IMR-90 (cell line): ENCODE measurements around the gene OR51B4. TPM values are rescaled to one million over a fixed set of nuclear protein-coding genes. Genes with fewer than 3 reads are reported as not detected.

ENCODE experiments used
- ATAC-seq: fragments of 200-7000 bp; cut with Tn5 transposase; 2 replicates; pipeline ENCODE4 v1.9.1; 2020; ENCODE audit warnings: low read depth, mild to moderate bottlenecking, moderate library complexity
- BruUV-seq: library from RNA; stranded (reverse); fragments of 400-500 nt; replicated peaks from 2 replicates; lab custom pipeline; 2021; lab: Mats Ljungman, UMichigan
- CTCF ChIA-PET: fragments of 300-600 bp; formaldehyde crosslinking; extraction: SDS; loops from one replicate; lab custom pipeline; 2021; ENCODE audit warnings: antibody characterized with exemption; lab: Yijun Ruan, JAX
- POLR2A ChIA-PET: fragments of 300-600 bp; sonication (Branson Sonifier 250); formaldehyde crosslinking; loops from one replicate; lab custom pipeline; 2022; ENCODE audit warnings: antibody characterized with exemption; ENCODE audit not compliant: unreplicated experiment; lab: Charles Lee
- DNase-seq: peaks from one replicate; pipeline ENCODE4 v3.0.0; 2013
- H2AFZ ChIP-seq: replicated peaks from 2 replicates; pipeline ENCODE3; 2013; ENCODE audit warnings: low read length, mild to moderate bottlenecking; ENCODE audit not compliant: poor library complexity
- H2AK5ac ChIP-seq: 2 replicates; pipeline ENCODE4 v1.6.1; 2013; ENCODE audit warnings: low read depth, low read length, inconsistent platforms
- H2AK9ac ChIP-seq: replicated peaks from 2 replicates; pipeline ENCODE3; 2013; ENCODE audit warnings: mild to moderate bottlenecking, low read depth, low read length, moderate library complexity; ENCODE audit not compliant: poor library complexity
- H2BK120ac ChIP-seq: 2 replicates; pipeline ENCODE4 v1.6.1; 2013; ENCODE audit warnings: low read depth, low read length, inconsistent platforms
- H2BK15ac ChIP-seq: 3 replicates; pipeline ENCODE4 v1.6.1; 2013; ENCODE audit warnings: low read depth, low read length, inconsistent platforms
- H2BK20ac ChIP-seq: 2 replicates; pipeline ENCODE4 v1.6.1; 2013; ENCODE audit warnings: low read depth, mild to moderate bottlenecking, inconsistent platforms, low read length, moderate library complexity
- H2BK5ac ChIP-seq: 2 replicates; pipeline ENCODE4 v1.6.1; 2013; ENCODE audit warnings: mild to moderate bottlenecking, low read depth, low read length, inconsistent platforms; ENCODE audit not compliant: poor library complexity, severe bottlenecking
- H3K14ac ChIP-seq: replicated peaks from 2 replicates; pipeline ENCODE4 v1.6.1; 2013; ENCODE audit warnings: low read depth, low read length, inconsistent platforms
- H3K18ac ChIP-seq: 2 replicates; pipeline ENCODE4 v1.6.1; 2013; ENCODE audit warnings: low read depth, low read length, control low read depth
- H3K23ac ChIP-seq: 2 replicates; pipeline ENCODE4 v1.6.1; 2013; ENCODE audit warnings: low read depth, low read length, inconsistent platforms
- H3K27ac ChIP-seq: 2 replicates; pipeline ENCODE4 v1.5.1; 2013; ENCODE audit warnings: mild to moderate bottlenecking, control low read depth, low read length; ENCODE audit not compliant: insufficient read depth
- H3K27me3 ChIP-seq: 2 replicates; pipeline ENCODE4 v1.6.1; 2013; ENCODE audit warnings: low read length; ENCODE audit not compliant: control insufficient read depth, insufficient read depth
- H3K36me3 ChIP-seq: 2 replicates; pipeline ENCODE4 v1.6.1; 2013; ENCODE audit warnings: low read length, mixed read lengths; ENCODE audit not compliant: control insufficient read depth, insufficient read depth
- H3K4ac ChIP-seq: 2 replicates; pipeline ENCODE4 v1.6.1; 2013; ENCODE audit warnings: low read depth, low read length, inconsistent platforms
- H3K4me1 ChIP-seq: 2 replicates; pipeline ENCODE4 v1.6.1; 2013; ENCODE audit warnings: low read length, mixed read lengths; ENCODE audit not compliant: control insufficient read depth, insufficient read depth
- H3K4me2 ChIP-seq: 2 replicates; pipeline ENCODE4 v1.6.1; 2013; ENCODE audit warnings: low read depth, mild to moderate bottlenecking, control low read depth, low read length, moderate library complexity
- H3K4me3 ChIP-seq: 2 replicates; pipeline ENCODE4 v1.5.1; 2013; ENCODE audit warnings: low read depth, mild to moderate bottlenecking, control low read depth, low read length, moderate library complexity; ENCODE audit not compliant: insufficient read depth
- H3K56ac ChIP-seq: 2 replicates; pipeline ENCODE4 v1.6.1; 2013; ENCODE audit warnings: low read length, inconsistent platforms; ENCODE audit not compliant: insufficient read depth; ENCODE audit errors: extremely low read depth
- H3K79me1 ChIP-seq, 2 experiments: 2 replicates each; pipeline ENCODE4 v1.6.1; 2013; ENCODE audit warnings: low read length in 2 of 2, inconsistent platforms in 1 of 2, low read depth in 1 of 2
- H3K9ac ChIP-seq: 2 replicates; pipeline ENCODE4 v1.6.1; 2013; ENCODE audit warnings: low read depth, low read length, control low read depth
- H3K9me1 ChIP-seq: 2 replicates; pipeline ENCODE4 v1.6.1; 2013; ENCODE audit warnings: low read length, inconsistent platforms; ENCODE audit not compliant: insufficient read depth
- H3K9me3 ChIP-seq: 2 replicates; pipeline ENCODE4 v1.6.1; 2013; ENCODE audit warnings: low read length; ENCODE audit not compliant: control insufficient read depth, insufficient read depth
- H4K20me1 ChIP-seq: 2 replicates; pipeline ENCODE4 v1.6.1; 2013; ENCODE audit warnings: low read length, inconsistent platforms; ENCODE audit not compliant: insufficient read depth
- H4K5ac ChIP-seq: 2 replicates; pipeline ENCODE4 v1.6.1; 2013; ENCODE audit warnings: mild to moderate bottlenecking, low read depth, low read length, control low read depth
- H4K8ac ChIP-seq, 2 experiments: 2 replicates each; pipeline ENCODE4 v1.6.1; 2013; ENCODE audit warnings: low read depth in 2 of 2, low read length in 2 of 2, control low read depth in 1 of 2, inconsistent platforms in 1 of 2
- H4K91ac ChIP-seq: 2 replicates; pipeline ENCODE4 v1.6.1; 2013; ENCODE audit warnings: low read depth, low read length, inconsistent platforms; ENCODE audit not compliant: insufficient read depth
- CHD1 ChIP-seq: IDR thresholded peaks from 2 replicates; pipeline ENCODE4 v1.6.1; 2012; ENCODE audit warnings: low read depth, low read length, improper control_type of control experiment
- FOS ChIP-seq: fragments of 150-350 bp; IDR thresholded peaks from 2 replicates; pipeline ENCODE4 v1.6.1; 2016; ENCODE audit warnings: low read depth, low read length
- MAFK ChIP-seq: IDR thresholded peaks from 2 replicates; pipeline ENCODE4 v1.6.1; 2012; ENCODE audit warnings: low read depth, low read length, improper control_type of control experiment
- MAZ ChIP-seq: IDR thresholded peaks from 2 replicates; pipeline ENCODE4 v1.6.1; 2012; ENCODE audit warnings: low read depth, mild to moderate bottlenecking, low read length, improper control_type of control experiment, moderate library complexity, borderline replicate concordance
- MXI1 ChIP-seq: IDR thresholded peaks from 2 replicates; pipeline ENCODE4 v1.6.1; 2012; ENCODE audit warnings: low read depth, mild to moderate bottlenecking, low read length, moderate library complexity, borderline replicate concordance
- NFE2L2 ChIP-seq: fragments of 150-350 bp; IDR thresholded peaks from 2 replicates; pipeline ENCODE4 v1.6.1; 2016; ENCODE audit warnings: low read depth, mild to moderate bottlenecking, low read length
- POLR2A ChIP-seq: IDR thresholded peaks from 2 replicates; pipeline ENCODE4 v1.6.1; 2012; ENCODE audit warnings: mild to moderate bottlenecking, low read depth, low read length
- RAD21 ChIP-seq: IDR thresholded peaks from 2 replicates; pipeline ENCODE4 v1.6.1; 2012; ENCODE audit warnings: low read length, improper control_type of control experiment
- RCOR1 ChIP-seq: IDR thresholded peaks from 2 replicates; pipeline ENCODE4 v1.6.1; 2012; ENCODE audit warnings: mild to moderate bottlenecking, low read length, improper control_type of control experiment; ENCODE audit not compliant: insufficient replicate concordance
- RFX5 ChIP-seq: IDR thresholded peaks from 2 replicates; pipeline ENCODE4 v1.8.0; 2012; ENCODE audit warnings: low read depth, mild to moderate bottlenecking, low read length, moderate library complexity
- SMC3 ChIP-seq: fragments of 150-350 bp; IDR thresholded peaks from 2 replicates; pipeline ENCODE4 v1.6.1; 2016; ENCODE audit warnings: low read depth, mild to moderate bottlenecking, antibody characterized with exemption, low read length, moderate library complexity
- WGBS, 2 experiments: methylation state at CpG; one replicate each; pipeline versions ENCODE4 v1.1.5 to v1.1.7; 2013; ENCODE audit warnings: missing lambda C conversion rate in 2 of 2; ENCODE audit not compliant: insufficient read length in 1 of 2; ENCODE audit errors: extremely low coverage in 2 of 2; 5-methylcytosine and 5-hydroxymethylcytosine counted together
- dilution Hi-C: fragments of 300-500 bp; cut with HindIII; formaldehyde crosslinking; loops from one replicate; pipeline ENCODE4 v1.14.3; 2018; ENCODE audit warnings: low sequenced_read_pairs; ENCODE audit not compliant: unreplicated experiment
- in situ Hi-C: fragments of 300-500 bp; cut with MboI; formaldehyde crosslinking; loops from 3 replicates; pipeline ENCODE4 v1.14.3; 2019; ENCODE audit warnings: low sequenced_read_pairs, inconsistent platforms, mixed read lengths
- intact Hi-C: fragments of 100-400 bp; cut with micrococcal nuclease; formaldehyde crosslinking; loops from 2 replicates; pipeline ENCODE4 v1.10.0; 2022
- polyA plus RNA-seq, 3 experiments: library from polyadenylated mRNA; depleted of rRNA; stranded (reverse); fragments of >200 nt; gene quantifications; 2 replicates each; pipeline ENCODE4 v1.2.3, GENCODE V29; 2012; ENCODE audit warnings: low replicate concordance in 1 of 3
- total RNA-seq: library from RNA; depleted of rRNA; stranded (reverse); fragments of >200 nt; gene quantifications from 2 replicates; pipeline ENCODE4 v1.2.3, GENCODE V29; 2012
- TF ChIP-seq, protein P1 (sequence below): fragments of 150-350 bp; IDR thresholded peaks from 2 replicates; pipeline ENCODE4 v1.6.1; 2017; ENCODE audit warnings: mild to moderate bottlenecking, antibody characterized with exemption, low read length, low read depth
- TF ChIP-seq, protein P2 (sequence below): fragments of 150-350 bp; IDR thresholded peaks from 2 replicates; pipeline ENCODE4 v1.6.1; 2016; ENCODE audit warnings: low read depth, mild to moderate bottlenecking, low read length, moderate library complexity, borderline replicate concordance

OR51B4 gene
- total and polyA plus RNA-seq, 2 of the 4 experiments (the other 2 are of a cell fraction): not detected

DNA sequence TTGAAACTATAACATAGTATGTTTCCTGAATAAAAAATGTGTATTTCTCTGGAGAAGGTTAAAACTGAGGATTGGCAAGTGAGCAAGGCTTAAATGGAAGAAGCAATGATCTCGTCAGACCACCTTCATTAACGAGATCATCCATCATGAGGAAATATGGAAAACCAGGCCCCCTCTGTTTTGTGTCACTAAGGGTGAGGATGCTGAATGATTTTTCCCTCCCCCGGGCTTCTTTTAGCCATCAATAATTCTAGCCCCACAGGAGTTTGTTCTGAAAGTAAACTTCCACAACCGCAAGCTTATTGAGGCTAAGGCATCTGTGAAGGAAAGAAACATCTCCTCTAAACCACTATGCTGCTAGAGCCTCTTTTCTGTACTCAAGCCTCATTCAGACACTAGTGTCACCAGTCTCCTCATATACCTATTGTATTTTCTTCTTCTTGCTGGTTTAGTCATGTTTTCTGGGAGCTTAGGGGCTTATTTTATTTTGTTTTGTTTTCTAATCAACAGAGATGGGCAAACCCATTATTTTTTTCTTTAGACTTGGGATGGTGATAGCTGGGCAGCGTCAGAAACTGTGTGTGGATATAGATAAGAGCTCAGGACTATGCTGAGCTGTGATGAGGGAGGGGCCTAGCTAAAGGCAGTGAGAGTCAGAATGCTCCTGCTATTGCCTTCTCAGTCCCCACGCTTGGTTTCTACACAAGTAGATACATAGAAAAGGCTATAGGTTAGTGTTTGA lies 26.2 kb downstream of the OR51B4 start (continued):
- TF ChIP-seq, protein P1, sequence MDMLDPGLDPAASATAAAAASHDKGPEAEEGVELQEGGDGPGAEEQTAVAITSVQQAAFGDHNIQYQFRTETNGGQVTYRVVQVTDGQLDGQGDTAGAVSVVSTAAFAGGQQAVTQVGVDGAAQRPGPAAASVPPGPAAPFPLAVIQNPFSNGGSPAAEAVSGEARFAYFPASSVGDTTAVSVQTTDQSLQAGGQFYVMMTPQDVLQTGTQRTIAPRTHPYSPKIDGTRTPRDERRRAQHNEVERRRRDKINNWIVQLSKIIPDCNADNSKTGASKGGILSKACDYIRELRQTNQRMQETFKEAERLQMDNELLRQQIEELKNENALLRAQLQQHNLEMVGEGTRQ: no peak

DNA sequence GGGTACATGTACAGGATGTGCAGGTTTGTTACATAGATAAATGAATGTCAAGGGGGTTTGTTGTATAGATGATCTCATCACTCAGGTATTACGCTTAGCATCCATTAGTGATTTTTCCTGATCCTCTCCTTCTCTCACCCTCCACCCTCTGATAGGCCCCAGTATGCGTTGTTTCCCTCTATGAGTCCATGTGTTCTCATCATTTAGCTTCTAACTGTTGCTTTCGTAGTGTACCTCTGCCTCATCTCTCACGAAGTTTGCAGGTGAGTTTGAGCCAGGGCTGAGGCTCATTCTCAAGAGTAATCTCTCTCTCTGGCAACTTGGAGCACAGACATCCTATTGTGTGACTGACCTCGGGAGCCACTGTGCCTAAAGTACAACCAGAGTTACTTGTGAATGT lies 27.4 kb downstream of the OR51B4 start:
- Histone ChIP-seq H4K8ac (peak overlapping the region; percentile 83; a peak in 3 of 4 replicates), H2BK20ac (peak overlapping the region; percentile 95), H3K9me1 (peaks cover 3% of the 10 kb centered on the region), H2BK15ac (peak overlapping the region; percentile 93; the same call in 2 of the 3 replicates), H3K56ac (peak overlapping the region; percentile 66; the same call in 1 of the 2 replicates), H3K79me1 (no peaks in the 10 kb centered on the region), H4K5ac (peak overlapping the region; percentile 6; the same call in 1 of the 2 replicates), H3K4me1 (peaks cover 3% of the 10 kb centered on the region), H2BK5ac (no peak overlapping the region), H3K4ac (peak overlapping the region; percentile 98), H3K27me3 (no peaks in the 10 kb centered on the region), H2BK120ac (peak overlapping the region; percentile 97), H3K4me3 (no peak overlapping the region), H3K27ac (no peak overlapping the region), H3K18ac (peak overlapping the region; percentile 24; the same call in 1 of the 2 replicates), H3K9ac (no peak overlapping the region), H2AFZ (peak overlapping the region; percentile 68), H2AK9ac (peak overlapping the region; percentile 4), H4K91ac (peak overlapping the region; percentile 94), H3K9me3 (no peaks in the 10 kb centered on the region), H4K20me1 (no peaks in the 10 kb centered on the region), H2AK5ac (peak overlapping the region; percentile 88), H3K14ac (peak overlapping the region; percentile 93), H3K36me3 (no peaks in the 10 kb centered on the region), H3K23ac (peak overlapping the region; percentile 81; the same call in 1 of the 2 replicates), H3K4me2 (no peak overlapping the region)
- DNase-seq: no peak
- 100% methylated on average over 3 of the region's 5 CpGs; no CpG with 5 or more reads in 1 of the 2 experiments for WGBS, 2 experiments
- no peak for ATAC-seq
- ChIA-PET POLR2A (no interaction called here), CTCF (no interaction called here)
- in situ Hi-C loops (no loop called here), intact Hi-C loops (no loop called here), dilution Hi-C loops (no loop called here)
- BruUV-seq: no TSS peak
- TF ChIP-seq, protein P2, sequence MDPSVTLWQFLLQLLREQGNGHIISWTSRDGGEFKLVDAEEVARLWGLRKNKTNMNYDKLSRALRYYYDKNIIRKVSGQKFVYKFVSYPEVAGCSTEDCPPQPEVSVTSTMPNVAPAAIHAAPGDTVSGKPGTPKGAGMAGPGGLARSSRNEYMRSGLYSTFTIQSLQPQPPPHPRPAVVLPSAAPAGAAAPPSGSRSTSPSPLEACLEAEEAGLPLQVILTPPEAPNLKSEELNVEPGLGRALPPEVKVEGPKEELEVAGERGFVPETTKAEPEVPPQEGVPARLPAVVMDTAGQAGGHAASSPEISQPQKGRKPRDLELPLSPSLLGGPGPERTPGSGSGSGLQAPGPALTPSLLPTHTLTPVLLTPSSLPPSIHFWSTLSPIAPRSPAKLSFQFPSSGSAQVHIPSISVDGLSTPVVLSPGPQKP: no peak
- TF ChIP-seq RAD21: no peak
- no peak for TF ChIP-seq POLR2A
- TF ChIP-seq MAZ: no peak
- no peak for TF ChIP-seq CHD1
- TF ChIP-seq MXI1: no peak
- TF ChIP-seq SMC3: no peak
- no peak for TF ChIP-seq RCOR1
- TF ChIP-seq NFE2L2: no peak
- TF ChIP-seq, protein P1: no peak
- TF ChIP-seq MAFK: no peak
- no peak for TF ChIP-seq FOS
- TF ChIP-seq RFX5: no peak
